ENCODE results near the gene GALNT7.

GALNT7 gene

GRCh38 chr4:173265751-173266150 lies 97.1 kb downstream of the GALNT7 start:
- no peak for DNase-seq (ENCODE audit: low read depth)

DNA sequence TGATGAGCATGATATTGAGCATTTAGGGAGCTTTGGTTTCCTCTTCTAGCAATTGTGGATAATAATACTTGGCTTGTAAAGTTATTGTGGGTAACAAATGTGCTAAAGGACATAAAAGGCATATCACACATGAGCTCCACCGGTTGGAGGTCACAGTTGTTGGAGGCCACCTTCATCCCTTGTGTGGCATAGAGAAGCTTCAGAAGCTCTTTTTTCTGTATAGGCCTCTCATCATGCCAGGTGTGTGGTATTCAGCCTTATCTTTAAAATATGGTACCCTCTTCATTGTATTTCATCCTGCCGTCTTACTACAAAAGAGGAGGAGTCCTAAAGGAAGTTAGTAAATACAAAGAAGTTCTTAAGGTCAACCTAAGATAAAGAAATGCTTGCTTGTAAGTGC lies 99.1 kb downstream of the GALNT7 start:
- DNase-seq (ENCODE audit: low read depth), result no peak

- DNase-seq (ENCODE audit: low read depth), result no peak
Measured at GRCh38 chr4:173269280-173269679, 100.7 kb downstream of the GALNT7 start.

DNA sequence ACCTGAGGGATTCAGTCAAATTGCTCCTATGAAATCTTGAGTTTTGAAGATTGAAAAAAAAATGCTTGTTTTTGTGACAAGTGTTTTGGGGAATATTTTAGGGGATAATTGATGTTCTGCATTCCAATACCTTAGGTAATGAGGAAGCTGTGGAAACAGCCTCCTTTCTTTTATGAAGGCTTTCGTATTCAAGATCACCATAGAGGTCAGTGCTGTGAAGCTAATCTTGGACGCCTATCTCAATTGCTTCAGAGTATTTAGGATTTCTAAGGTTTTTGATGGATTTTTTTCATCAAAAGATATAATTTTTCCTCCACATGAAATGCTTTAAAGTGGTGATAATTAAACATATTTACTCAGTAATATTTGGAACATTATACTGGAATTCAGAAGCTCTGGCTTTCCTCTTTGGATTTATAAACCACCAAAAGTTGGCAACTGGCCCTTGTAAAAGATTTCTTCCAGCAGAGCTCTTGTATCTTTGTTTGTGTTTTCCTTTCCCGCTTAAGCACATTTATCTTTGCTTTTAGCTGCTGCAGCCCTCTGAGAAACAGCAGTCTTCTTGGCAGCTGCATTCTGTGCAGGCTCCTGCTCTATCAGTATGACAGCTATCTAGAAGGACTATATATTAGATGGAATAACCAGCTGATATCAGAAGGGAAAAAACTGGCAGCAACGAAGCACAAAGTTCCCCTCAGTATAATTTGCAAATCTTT lies 101.9 kb downstream of the GALNT7 start:
- no peak for DNase-seq (ENCODE audit: low read depth)

- DNase-seq (ENCODE audit: low read depth), result no peak
Measured at GRCh38 chr4:173272314-173272713, 103.7 kb downstream of the GALNT7 start.

- no peak for DNase-seq (ENCODE audit: low read depth)
Measured at GRCh38 chr4:173272996-173273395, 104.4 kb downstream of the GALNT7 start.

- DNase-seq (ENCODE audit: low read depth), result no peak
Measured at GRCh38 chr4:173273941-173274340, 105.3 kb downstream of the GALNT7 start.

DNA sequence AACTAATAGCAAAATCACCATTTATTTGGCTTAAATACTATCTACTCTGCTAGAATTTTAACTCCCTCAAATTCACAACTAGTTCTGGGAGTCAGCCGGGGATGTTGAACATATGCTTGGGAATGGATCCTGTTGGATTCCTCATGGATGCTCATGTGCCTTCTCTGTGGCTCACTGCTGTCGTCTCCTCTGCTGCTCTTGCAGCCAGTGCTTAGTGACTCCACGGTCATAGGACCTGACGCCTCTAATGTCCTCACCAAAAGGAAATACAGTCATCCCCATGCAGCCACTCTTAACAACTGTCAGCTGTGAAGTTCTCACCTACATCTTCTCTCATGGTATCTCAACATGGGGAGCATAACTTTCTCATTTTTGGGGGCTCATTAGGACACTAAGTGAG lies 106.1 kb downstream of the GALNT7 start:
- no peak for DNase-seq (ENCODE audit: low read depth)

GRCh38 chr4:173275150-173275549 lies 106.5 kb downstream of the GALNT7 start:
- DNase-seq (ENCODE audit: low read depth), result no peak

GRCh38 chr4:173277340-173277739 lies 108.7 kb downstream of the GALNT7 start:
- DNase-seq (ENCODE audit: low read depth), result no peak

GRCh38 chr4:173280998-173281397 lies 112.4 kb downstream of the GALNT7 start:
- DNase-seq (ENCODE audit: low read depth), result no peak

DNA sequence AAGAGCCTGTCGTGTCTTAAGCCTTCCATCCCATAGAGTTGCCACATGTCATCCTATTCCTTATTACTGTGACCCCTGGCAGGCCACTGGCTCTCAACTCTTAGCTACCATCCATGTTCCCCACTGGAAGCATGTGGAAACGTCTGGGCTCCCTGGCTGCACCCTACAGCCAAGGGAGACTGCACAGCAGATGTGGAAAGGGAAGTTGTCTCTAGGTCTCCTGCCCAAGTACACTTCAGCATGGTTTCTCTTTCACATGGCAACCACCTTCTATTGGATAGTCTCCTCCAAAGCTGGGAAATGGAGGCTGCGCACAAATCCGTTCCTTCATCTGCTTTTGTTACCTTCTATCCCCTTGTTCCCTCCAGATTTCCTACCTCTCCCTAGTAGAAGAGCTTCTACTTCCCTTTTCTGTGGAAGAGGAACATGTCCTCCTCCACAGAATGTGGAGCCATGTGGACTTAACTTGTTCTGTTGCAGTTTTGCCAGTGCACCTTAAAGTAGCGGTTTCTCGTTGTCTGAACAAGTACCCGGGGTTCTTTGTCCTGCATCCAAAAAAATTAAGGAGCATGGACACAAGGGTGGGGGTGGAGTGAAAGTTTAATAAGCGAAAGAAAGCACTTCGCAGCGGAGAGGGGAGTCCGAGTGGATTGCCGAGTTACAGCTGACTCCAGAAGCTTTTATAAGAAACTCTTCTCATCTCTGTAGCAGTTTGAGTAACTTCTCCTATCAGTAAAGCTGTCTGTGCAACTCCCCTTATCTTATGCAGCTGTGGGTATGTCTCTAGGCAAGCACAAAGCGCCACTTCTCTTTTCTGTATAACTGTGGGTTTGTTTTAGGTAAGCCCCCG lies 113.0 kb downstream of the GALNT7 start:
- no peak for DNase-seq (ENCODE audit: low read depth)

DNA sequence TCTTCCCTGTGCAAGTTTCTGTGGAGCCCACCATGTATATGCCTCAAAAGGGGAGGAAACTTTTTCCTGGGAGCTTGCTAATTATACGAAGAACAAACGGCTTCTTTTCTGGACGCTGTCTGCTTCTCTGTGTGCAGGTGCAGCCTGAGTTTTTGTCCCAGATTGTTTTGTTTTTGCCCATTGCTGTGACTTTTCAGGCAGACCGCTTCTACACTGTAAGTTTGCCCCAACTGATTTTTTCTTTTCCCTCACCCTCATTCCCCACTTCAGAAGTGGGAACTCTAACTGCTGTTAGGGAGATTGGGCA lies 113.6 kb downstream of the GALNT7 start:
- no peak for DNase-seq (ENCODE audit: low read depth)

DNA sequence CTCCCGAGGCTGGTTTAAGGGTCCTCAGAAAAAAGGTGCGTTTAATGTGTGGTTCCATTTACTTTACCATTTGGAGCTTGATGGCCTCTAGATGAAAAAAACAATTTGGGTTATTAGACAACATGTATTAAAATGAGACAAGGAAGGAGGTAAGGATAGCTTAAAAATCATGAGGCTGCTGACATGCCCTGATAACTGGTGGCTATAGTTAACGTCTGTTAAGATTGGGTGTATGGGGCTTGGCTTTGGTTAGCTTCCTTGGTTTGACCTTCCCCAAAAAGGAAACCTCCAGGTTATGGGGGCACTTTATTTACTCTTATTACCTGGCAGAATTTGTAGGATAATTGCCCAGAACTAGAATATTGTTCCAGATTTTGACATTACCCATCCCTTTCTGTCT lies 114.0 kb downstream of the GALNT7 start:
- no peak for DNase-seq (ENCODE audit: low read depth)

GRCh38 chr4:173284463-173284862 lies 115.9 kb downstream of the GALNT7 start:
- DNase-seq (ENCODE audit: low read depth), result no peak

DNA sequence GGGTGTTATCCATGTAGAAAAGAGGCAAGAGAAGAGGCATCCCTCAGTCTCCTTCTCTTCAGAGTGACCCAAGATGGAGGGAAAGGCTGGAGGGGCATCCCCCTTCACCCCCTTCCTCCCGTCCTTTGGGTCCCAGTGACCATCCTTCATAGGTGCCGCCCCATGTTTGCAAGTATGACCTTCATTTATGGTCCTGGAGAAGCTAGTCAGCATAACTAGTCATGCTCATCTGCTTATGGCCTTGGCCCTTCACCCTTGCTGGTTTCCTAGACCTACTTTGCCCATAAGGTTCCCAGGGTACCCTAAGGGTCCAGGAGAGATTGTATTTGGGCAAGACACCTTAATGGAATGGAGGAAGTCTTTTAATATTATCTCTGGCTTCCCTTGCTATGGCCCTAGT lies 118.9 kb downstream of the GALNT7 start:
- no peak for DNase-seq (ENCODE audit: low read depth)

DNA sequence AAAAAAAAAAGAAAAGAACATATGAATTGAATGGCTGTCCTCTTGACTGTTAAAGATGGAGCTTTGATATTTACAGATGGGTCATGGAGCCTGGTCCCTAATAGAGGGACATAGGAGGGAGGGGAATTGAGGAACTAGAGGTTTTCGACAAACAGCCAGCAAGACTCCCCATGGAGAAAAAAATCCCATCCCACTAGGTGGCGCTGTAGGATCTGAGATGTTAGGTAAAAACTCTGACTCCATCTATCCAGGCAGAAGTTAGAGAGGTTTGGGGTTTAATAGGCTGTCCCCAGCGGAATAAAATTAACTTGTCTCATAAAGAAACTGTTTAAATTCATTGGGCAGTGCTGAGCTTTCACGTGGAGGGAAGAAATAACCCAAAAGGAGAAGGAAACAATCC lies 119.7 kb downstream of the GALNT7 start:
- DNase-seq (ENCODE audit: low read depth), result peak; percentile 47

GRCh38 chr4:173288698-173289352 lies 120.2 kb downstream of the GALNT7 start:
- DNase-seq (ENCODE audit: low read depth), result no peak

DNA sequence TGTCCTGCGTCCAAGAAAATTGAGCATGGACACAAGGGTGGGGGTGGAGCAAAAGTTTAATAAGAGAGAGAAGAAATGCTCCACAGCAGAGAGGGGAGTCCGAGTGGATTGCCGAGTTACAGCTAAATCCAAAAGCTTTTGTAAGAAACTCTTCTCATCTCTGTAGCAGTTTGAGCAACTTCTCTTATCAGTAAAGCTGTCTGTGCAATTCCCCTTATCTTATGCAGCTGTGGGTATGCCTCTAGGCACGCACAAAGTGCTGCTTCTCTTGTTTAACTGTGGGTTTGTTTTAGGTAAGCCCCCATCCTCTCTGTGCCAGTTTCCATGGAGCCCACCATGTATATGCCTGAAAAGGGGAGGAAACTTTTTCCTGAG lies 120.7 kb downstream of the GALNT7 start:
- no peak for DNase-seq (ENCODE audit: low read depth)

DNA sequence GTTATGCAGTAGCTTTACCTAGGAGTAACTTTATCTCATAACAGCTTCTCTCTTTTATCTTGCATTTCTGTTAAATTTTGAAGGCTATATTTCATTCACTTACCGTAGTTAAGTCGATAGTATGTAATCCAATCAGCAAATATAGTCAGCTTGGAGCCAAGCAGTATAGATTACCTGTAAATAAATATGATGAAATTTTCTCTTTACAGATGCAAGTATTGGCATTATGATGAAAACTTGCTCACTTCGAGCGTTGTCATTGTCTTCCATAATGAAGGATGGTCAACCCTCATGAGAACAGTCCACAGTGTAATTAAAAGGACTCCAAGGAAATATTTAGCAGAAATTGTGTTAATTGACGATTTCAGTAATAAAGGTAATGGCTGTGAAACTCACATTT lies 123.3 kb downstream of the GALNT7 start:
- no peak for DNase-seq (ENCODE audit: low read depth)

GRCh38 chr4:173293663-173294062 lies 125.1 kb downstream of the GALNT7 start:
- no peak for DNase-seq (ENCODE audit: low read depth)

- DNase-seq (ENCODE audit: low read depth), result no peak
Measured at GRCh38 chr4:173294444-173294843, 125.8 kb downstream of the GALNT7 start.

- no peak for DNase-seq (ENCODE audit: low read depth)
Measured at GRCh38 chr4:173301518-173302201, 133.0 kb downstream of the GALNT7 start.
